HG03469 (cell line): ENCODE data around the gene TRANK1.
A peak's percentile ranks its signal among the peaks of the same experiment; 100 is the strongest.
"Not testable (repeated sequence)": the region's sequence is repeated elsewhere in the genome, so short reads cannot be mapped to it uniquely, and the experiment has no call there.

Experiments
- ATAC-seq: cut with Tn5 transposase; IDR thresholded peaks from one replicate; pipeline ENCODE4 v1.9.1; 2021; ENCODE audit warnings: mild to moderate bottlenecking, moderate library complexity, moderate number of reproducible peaks; ENCODE audit not compliant: unreplicated experiment

The TRANK1 gene

GRCh38 chr3:36894914-36895313 is 49.9 kb downstream of the TRANK1 start:
- ATAC-seq, result no peak

GRCh38 chr3:36893826-36894225 is 51.0 kb downstream of the TRANK1 start:
- no peak for ATAC-seq

DNA sequence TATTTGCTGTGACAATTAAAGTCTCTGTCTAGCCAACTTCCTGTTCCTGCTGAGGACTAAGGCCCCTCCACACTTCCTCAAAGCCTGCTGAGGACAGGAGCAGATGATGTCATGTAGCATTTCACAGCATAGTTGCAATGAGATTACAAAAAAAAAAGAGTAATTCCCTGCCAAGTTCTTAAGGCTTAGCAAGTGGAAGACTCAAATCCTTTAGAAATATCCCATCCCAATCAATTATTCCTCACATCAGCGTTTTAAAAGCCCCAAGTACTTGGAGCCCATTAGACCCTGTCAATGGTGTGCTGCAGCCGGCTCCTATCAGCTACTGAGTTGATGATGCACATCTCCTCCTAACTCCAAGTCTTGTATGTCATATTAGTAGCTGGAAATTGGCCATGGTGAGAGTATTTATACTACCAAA is 51.7 kb downstream of the TRANK1 start:
- peak; percentile 44 for ATAC-seq

- ATAC-seq, result no peak
Observed at GRCh38 chr3:36892457-36893136, 52.3 kb downstream of the TRANK1 start.

DNA sequence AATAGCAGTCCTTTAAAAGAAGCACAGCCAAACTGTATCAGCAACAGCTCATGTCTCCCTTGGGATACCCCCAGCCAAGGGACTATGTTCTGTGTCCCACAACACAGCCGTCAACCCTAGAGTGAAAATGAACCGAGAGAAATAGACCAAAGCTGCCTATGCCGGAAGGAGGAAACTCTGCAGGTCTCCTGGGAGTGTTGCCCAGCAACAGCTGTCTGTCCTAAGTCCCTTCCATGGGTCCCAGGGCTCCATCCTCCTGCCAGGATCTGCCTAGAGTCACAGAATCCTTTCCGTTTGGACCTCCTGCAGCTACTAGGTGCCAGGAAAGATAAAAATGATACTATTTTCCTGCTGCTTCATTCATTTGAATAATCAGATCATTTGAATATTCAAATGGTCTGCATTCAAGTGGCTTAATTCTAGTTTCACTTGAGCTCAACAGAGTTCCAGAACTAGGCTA is 53.1 kb downstream of the TRANK1 start:
- ATAC-seq, result peak; percentile 59

GRCh38 chr3:36891097-36891496 is 53.8 kb downstream of the TRANK1 start:
- ATAC-seq, result not testable (repeated sequence)

GRCh38 chr3:36890261-36890660 is 54.6 kb downstream of the TRANK1 start:
- no peak for ATAC-seq

GRCh38 chr3:36881735-36882134 is 63.1 kb downstream of the TRANK1 start:
- ATAC-seq, result no peak

DNA sequence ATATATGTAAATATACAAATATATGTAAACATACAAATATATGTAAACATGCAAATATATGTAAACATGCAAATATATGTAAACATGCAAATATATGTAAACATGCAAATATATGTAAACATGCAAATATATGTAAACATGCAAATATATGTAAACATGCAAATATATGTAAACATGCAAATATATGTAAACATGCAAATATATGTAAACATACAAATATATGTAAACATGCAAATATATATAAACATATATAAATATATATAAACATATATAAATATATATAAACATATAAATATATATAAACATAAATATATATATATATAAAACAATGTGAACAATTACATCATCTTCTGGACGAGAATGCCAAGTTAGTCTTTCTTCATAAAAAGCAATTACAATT is 65.0 kb downstream of the TRANK1 start:
- ATAC-seq, result not testable (repeated sequence)

GRCh38 chr3:36877930-36878685 is 66.7 kb downstream of the TRANK1 start:
- ATAC-seq, result no peak

- ATAC-seq, result peak; percentile 97
Observed at GRCh38 chr3:36876181-36876936, 68.5 kb downstream of the TRANK1 start.

DNA sequence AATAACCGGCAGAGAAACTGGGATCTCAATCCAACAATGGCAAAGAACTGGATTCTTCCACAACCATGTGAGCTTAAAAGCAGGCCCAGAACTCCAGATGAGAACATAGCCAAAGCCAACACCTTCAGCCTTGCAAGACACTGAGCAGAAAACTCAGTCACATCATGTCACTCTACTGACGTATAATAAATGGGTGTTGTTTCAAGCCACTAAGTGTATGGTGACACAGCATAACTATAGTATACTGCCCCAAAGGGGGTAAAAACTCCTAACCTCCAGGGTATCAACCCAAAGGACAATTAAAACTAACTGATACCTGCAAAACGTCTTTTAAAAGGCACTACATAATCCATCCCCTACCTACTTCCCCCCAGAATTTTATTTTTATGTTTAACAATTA is 69.5 kb downstream of the TRANK1 start:
- ATAC-seq, result no peak

DNA sequence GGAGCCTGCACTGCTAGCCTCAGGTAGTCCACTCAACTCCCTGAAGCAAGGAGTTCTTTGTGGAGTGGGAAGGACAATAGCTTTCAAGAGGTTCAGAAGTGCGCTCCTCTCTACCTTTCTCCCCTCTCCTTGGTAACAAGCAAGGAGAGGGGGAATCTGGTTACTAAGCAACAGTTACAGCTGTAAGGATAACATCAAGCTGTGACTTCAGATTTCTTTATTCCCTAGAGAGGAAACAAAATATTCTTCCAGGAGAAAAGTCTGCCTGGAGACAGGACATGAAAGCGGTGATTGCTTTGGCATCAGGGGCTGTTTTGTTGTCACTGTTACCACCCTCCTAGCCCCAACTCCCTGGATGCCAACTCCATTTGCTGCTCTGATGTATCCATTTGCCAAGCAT is 70.4 kb downstream of the TRANK1 start:
- ATAC-seq, result no peak

DNA sequence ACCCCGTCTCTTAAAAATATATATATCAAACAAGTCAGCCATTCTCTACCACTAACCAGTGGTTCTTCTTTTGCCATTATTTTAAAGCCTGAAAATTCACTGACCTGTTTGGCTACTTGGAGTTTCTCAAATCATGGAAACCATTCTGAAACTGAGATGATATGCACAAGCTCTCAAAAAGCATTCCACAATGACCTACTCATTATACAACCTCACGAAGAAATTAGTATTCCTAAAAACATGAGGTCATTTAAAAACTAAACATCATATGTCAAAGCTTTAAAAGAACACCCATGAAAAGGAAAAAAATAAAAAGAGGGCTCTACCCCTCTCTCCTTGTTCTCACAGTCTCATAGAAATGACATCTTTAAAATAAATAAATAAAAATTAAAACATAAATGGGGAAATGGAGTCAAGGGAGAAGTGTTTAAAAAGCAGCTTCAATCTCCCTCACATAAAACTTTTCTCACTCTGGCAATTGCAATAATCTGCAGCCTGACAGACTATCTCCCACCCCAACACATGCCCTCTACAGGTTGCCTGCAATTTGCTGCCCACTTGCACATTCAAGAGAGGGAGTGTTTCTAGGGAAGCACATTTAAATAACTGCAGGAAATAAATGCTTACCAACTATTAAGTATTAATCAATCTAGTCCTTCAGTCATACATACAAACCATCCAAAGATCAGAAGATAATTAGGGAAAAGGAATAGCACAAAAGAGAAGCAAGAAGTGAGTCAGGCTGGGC is 73.3 kb downstream of the TRANK1 start:
- ATAC-seq, result no peak

- peak; percentile 82 for ATAC-seq
Observed at GRCh38 chr3:36868614-36869436, 76.0 kb downstream of the TRANK1 start.

GRCh38 chr3:36867810-36868209 is 77.0 kb downstream of the TRANK1 start:
- no peak for ATAC-seq

DNA sequence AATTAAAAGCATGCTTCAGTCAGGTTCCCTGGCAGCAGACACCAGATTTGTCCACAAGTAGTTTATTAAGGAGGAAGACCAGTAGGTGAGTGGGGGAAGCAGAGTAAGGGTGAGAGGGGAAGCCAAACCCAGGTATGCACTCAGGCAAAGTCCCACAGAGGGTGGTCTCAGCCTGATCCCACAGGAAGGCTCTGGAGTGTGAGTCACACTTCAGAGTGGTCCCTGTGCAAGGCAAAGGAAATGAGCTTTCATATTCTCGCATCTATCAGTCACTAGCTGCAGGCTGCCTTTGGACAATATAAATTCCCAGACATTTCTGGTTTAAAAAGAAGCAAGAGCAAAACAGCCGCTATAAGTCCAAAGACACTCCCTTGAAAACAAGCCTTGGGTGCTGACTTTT is 78.5 kb downstream of the TRANK1 start:
- ATAC-seq, result no peak

GRCh38 chr3:36864180-36865053 is 80.4 kb downstream of the TRANK1 start:
- no peak for ATAC-seq
